ENCODE measurements around the gene PROCA1.
"Not testable (repeated sequence)": the region's sequence is repeated elsewhere in the genome, so short reads cannot be mapped to it uniquely, and the experiment has no call there.

The PROCA1 gene

DNA sequence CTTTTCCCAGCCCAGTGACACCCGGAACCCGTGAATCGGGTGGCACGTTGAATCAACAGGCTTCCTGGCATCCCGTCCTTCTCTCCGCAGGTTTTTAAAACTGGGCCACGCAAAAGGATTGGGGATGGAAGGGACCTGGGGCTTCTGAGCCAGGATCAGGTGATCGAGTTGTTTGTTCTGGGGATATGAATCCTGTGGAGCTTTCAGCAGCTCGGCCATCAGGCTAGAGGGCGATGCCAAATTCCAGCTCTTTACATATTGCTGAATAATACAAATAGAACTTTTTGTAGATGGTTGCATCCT is 49.2 kb downstream of the PROCA1 start:
- H3K27ac Mint-ChIP-seq: peak overlapping the region; percentile 98 to 100 (median 98)
- TF ChIP-seq, protein P1, sequence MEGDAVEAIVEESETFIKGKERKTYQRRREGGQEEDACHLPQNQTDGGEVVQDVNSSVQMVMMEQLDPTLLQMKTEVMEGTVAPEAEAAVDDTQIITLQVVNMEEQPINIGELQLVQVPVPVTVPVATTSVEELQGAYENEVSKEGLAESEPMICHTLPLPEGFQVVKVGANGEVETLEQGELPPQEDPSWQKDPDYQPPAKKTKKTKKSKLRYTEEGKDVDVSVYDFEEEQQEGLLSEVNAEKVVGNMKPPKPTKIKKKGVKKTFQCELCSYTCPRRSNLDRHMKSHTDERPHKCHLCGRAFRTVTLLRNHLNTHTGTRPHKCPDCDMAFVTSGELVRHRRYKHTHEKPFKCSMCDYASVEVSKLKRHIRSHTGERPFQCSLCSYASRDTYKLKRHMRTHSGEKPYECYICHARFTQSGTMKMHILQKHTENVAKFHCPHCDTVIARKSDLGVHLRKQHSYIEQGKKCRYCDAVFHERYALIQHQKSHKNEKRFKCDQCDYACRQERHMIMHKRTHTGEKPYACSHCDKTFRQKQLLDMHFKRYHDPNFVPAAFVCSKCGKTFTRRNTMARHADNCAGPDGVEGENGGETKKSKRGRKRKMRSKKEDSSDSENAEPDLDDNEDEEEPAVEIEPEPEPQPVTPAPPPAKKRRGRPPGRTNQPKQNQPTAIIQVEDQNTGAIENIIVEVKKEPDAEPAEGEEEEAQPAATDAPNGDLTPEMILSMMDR (IDR thresholded peaks at IDR 0.05; ENCODE audit: unreplicated experiment in 3 of 3): no peak

GRCh38 chr17:28661635-28662526 is 49.8 kb downstream of the PROCA1 start, which contains the start of the genes SDF2 and SUPT6H:
Gene SDF2 (minus strand): TSS chr17:28661906. CDS start chr17:28661876, 30 bp downstream.
Gene SUPT6H (plus strand): TSS chr17:28662205. CDS start chr17:28673402, 11,197 bp downstream.
- peak within 1 kb of the TSS; percentile 98 to 100 (median 100) for H3K4me3 Mint-ChIP-seq
- no peaks in the 10 kb centered on the region for H3K27me3 Mint-ChIP-seq (ENCODE audit: low read depth)
- TF ChIP-seq, protein P1 (IDR thresholded peaks at IDR 0.05; ENCODE audit: unreplicated experiment in 3 of 3): no peak
- H3K9me3 Mint-ChIP-seq: peaks cover 9% of the 10 kb centered on the region
- H3K4me1 Mint-ChIP-seq: peaks cover 56% of the 10 kb centered on the region
- peaks cover 68% of the 10 kb centered on the region for H3K36me3 Mint-ChIP-seq (ENCODE audit: low read depth)
- peak within 1 kb of the TSS; percentile 98 to 100 (median 98) for H3K27ac Mint-ChIP-seq

More for the DNA sequence above, 49.2 kb downstream of the PROCA1 start:
- no peaks in the 10 kb centered on the region for H3K27me3 Mint-ChIP-seq (ENCODE audit: low read depth)
- H3K4me1 Mint-ChIP-seq: peaks cover 57% of the 10 kb centered on the region
- H3K4me3 Mint-ChIP-seq: peak overlapping the region; percentile 98 to 100 (median 100)
- H3K9me3 Mint-ChIP-seq: peaks cover 9% of the 10 kb centered on the region
- peaks cover 66% of the 10 kb centered on the region for H3K36me3 Mint-ChIP-seq (ENCODE audit: low read depth)

- Mint-ChIP-seq H3K4me3 (peak overlapping the region; percentile 98 to 100 (median 100)), H3K36me3 (ENCODE audit: low read depth) (peaks cover 69% of the 10 kb centered on the region), H3K4me1 (peaks cover 42% of the 10 kb centered on the region)
- H3K9me3 Mint-ChIP-seq; H3K27ac Mint-ChIP-seq; H3K27me3 Mint-ChIP-seq (ENCODE audit: low read depth): not testable (repeated sequence)
These were observed 52.2 kb downstream of the PROCA1 start for GRCh38 chr17:28659497-28659881.

- not testable (repeated sequence) for H3K27me3 Mint-ChIP-seq (ENCODE audit: low read depth); H3K4me3 Mint-ChIP-seq; H3K27ac Mint-ChIP-seq; H3K9me3 Mint-ChIP-seq
- H3K4me1 Mint-ChIP-seq: peaks cover 38% of the 10 kb centered on the region
- peaks cover 66% of the 10 kb centered on the region for H3K36me3 Mint-ChIP-seq (ENCODE audit: low read depth)
These were observed 52.8 kb downstream of the PROCA1 start for GRCh38 chr17:28658766-28659496.

- not testable (repeated sequence) for H3K27ac Mint-ChIP-seq; H3K27me3 Mint-ChIP-seq (ENCODE audit: low read depth); H3K9me3 Mint-ChIP-seq; H3K4me3 Mint-ChIP-seq
- peaks cover 32% of the 10 kb centered on the region for H3K4me1 Mint-ChIP-seq
- peaks cover 64% of the 10 kb centered on the region for H3K36me3 Mint-ChIP-seq (ENCODE audit: low read depth)
These were observed 53.3 kb downstream of the PROCA1 start for GRCh38 chr17:28658342-28658741.

DNA sequence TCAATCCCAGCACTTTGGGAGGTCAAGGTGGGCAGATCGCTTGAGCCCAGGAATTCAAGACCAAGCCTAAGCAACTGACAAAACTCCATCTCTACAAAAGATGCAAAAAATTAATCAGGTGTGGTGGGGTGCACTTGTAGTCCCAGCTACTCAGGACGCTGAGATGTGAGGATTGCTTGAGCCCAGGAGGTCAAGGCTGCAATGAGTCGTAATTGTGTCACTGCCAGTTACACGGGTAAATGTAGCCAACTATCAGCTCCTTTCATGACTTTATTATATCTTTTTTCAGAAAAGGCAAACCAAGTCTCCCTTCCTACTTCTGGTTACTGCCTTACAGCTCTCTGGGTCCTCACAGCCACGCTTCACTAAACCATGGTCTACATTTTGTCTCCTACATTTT is 53.9 kb downstream of the PROCA1 start:
- no peaks in the 10 kb centered on the region for H3K27me3 Mint-ChIP-seq (ENCODE audit: low read depth)
- TF ChIP-seq, protein P1 (IDR thresholded peaks at IDR 0.05; ENCODE audit: unreplicated experiment in 3 of 3): no peak
- peaks cover 9% of the 10 kb centered on the region for H3K9me3 Mint-ChIP-seq
- peaks cover 26% of the 10 kb centered on the region for H3K4me1 Mint-ChIP-seq
- peak overlapping the region in 2 of 3 experiments; percentile 7 to 50 for H3K4me3 Mint-ChIP-seq
- H3K27ac Mint-ChIP-seq: peak overlapping the region in 1 of 3 experiments; percentile 20
- peaks cover 64% of the 10 kb centered on the region for H3K36me3 Mint-ChIP-seq (ENCODE audit: low read depth)

DNA sequence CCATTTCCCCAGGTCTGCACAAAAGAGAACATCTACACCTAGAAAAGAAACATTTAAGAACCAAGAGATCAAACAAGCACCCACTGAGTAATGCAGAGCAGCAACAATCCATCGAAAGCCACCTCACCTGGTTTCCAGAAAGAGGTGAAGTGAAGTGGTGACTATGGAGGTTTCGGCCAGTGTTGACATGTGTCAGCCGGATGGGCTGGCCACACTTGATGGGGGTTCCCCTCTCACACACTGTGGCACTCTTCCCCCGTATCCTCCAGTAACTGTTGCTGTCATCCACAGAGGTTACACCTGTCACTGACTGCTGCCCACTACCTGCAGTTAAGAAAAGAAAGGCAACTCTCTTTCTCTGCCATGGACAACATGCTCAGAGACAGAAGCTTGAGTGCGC is 56.5 kb downstream of the PROCA1 start:
- Mint-ChIP-seq H3K27me3 (ENCODE audit: low read depth) (no peaks in the 10 kb centered on the region), H3K4me1 (peaks cover 3% of the 10 kb centered on the region), H3K4me3 (no peak overlapping the region)

More for the DNA sequence above, 56.5 kb downstream of the PROCA1 start:
- TF ChIP-seq, protein P1 (IDR thresholded peaks at IDR 0.05; ENCODE audit: unreplicated experiment in 3 of 3): no peak
- Mint-ChIP-seq H3K36me3 (ENCODE audit: low read depth) (peaks cover 55% of the 10 kb centered on the region), H3K9me3 (peaks cover 6% of the 10 kb centered on the region), H3K27ac (no peak overlapping the region)
